ENCODE data around the gene PARD3B. TPM values are rescaled to one million over a fixed set of nuclear protein-coding genes. Genes with fewer than 3 reads are reported as not detected.

The PARD3B gene
- total and polyA plus RNA-seq, 2 experiments from 2014 or later: 3.5 to 4.4 TPM

GRCh38 chr2:204751472-204751871 is 206.2 kb downstream of the PARD3B start (continued):
- TF ChIP-seq ZNF462 (CRISPR knock-in tag; IDR thresholded peaks at IDR 0.05): no peak
- no peak for TF ChIP-seq JUNB (IDR thresholded peaks at IDR 0.05; ENCODE audit: unreplicated experiment)

- Histone ChIP-seq H3K4me3 (no peak overlapping the region), H3K79me2 (replicated peaks; ENCODE audit: insufficient read depth) (no peaks in the 10 kb centered on the region), H3K27me3 (ENCODE audit: insufficient read depth) (no peaks in the 10 kb centered on the region), H3K4me1 (ENCODE audit: insufficient read depth) (no peaks in the 10 kb centered on the region; the same call in 1 of the 2 replicates), H3K36me3 (ENCODE audit: insufficient read depth) (no peaks in the 10 kb centered on the region), H3F3A (replicated peaks; ENCODE audit: low read depth) (no peaks in the 10 kb centered on the region), H3K4me2 (no peak overlapping the region), H4K20me1 (replicated peaks; ENCODE audit: insufficient read depth) (no peaks in the 10 kb centered on the region), H3K9me2 (ENCODE audit: insufficient read depth) (peaks cover 4% of the 10 kb centered on the region; the same call in 1 of the 2 replicates), H2AFZ (no peak overlapping the region), H3K27ac (ENCODE audit: low read depth) (no peak overlapping the region)
- H3K9me3 Mint-ChIP-seq: no peaks in the 10 kb centered on the region
- H3K4me1 Mint-ChIP-seq: peaks cover 6% of the 10 kb centered on the region
- DNase-seq (ENCODE audit: low spot score) (no peak), ATAC-seq (no peak)
- no peaks in the 10 kb centered on the region for H3K36me3 Mint-ChIP-seq (ENCODE audit: low read depth)
- no peak overlapping the region for H3K4me3 Mint-ChIP-seq
- H3K27ac Mint-ChIP-seq: no peak overlapping the region
- peaks cover 2% of the 10 kb centered on the region for H3K27me3 Mint-ChIP-seq (ENCODE audit: insufficient read depth, low read depth, poor library complexity)
- no peak for TF ChIP-seq REST (IDR thresholded peaks at IDR 0.05; ENCODE audit: unreplicated experiment)
- no peak for TF ChIP-seq CTCF (conservative IDR thresholded peaks at IDR 0.05; ENCODE audit: low read depth in 2 of 2)
- no peak for TF ChIP-seq ZNF331 (CRISPR knock-in tag; IDR thresholded peaks at IDR 0.05; ENCODE audit: low read depth)
- no peak for TF ChIP-seq ZNF114 (CRISPR knock-in tag; IDR thresholded peaks at IDR 0.05)
These were observed 208.6 kb downstream of the PARD3B start for GRCh38 chr2:204753841-204754240.
